Omental fat pad (tissue), 4 donors: ENCODE data around the gene MRPL50. TPM values are rescaled to one million over a fixed set of nuclear protein-coding genes. Genes with fewer than 3 reads are reported as not detected.

ENCODE experiments used
- ATAC-seq: fragments of 150-250 bp; one replicate; pipeline ENCODE4 v1.9.1; 2016; ENCODE audit warnings: mild to moderate bottlenecking, moderate library complexity; ENCODE audit not compliant: low FRiP score
- DNase-seq: peaks from one replicate; pipeline ENCODE4 v3.0.0-alpha.2; 2019; ENCODE audit warnings: low spot score
- CTCF ChIP-seq, 3 donors: fragments of 450-650 bp; IDR thresholded peaks; one replicate each; pipeline ENCODE4 v1.5.1; 2016 to 2017; ENCODE audit warnings: antibody characterized with exemption in 3 of 3, mild to moderate bottlenecking in 3 of 3, moderate library complexity in 2 of 3
- total RNA-seq, 4 donors: library from RNA; depleted of rRNA; stranded (reverse); fragments of >200 nt; gene quantifications; one replicate each; pipeline ENCODE4 v1.1.0, GENCODE V29; 2016

The MRPL50 gene
- total RNA-seq, 4 donors from 2014 or later = 9.9 to 13.7 (median 12.6) TPM

GRCh38 chr9:101350285-101350684 lies 48.1 kb downstream of the MRPL50 start:
- ATAC-seq = no peak
- no peak for TF ChIP-seq CTCF (IDR thresholded peaks at IDR 0.05)

GRCh38 chr9:101342595-101342994 lies 55.8 kb downstream of the MRPL50 start:
- ATAC-seq (no peak), DNase-seq (no peak)
- TF ChIP-seq CTCF (IDR thresholded peaks at IDR 0.05) = no peak

More at GRCh38 chr9:101350285-101350684, 48.1 kb downstream of the MRPL50 start:
- DNase-seq = no peak

GRCh38 chr9:101341958-101342357 lies 56.5 kb downstream of the MRPL50 start:
- ATAC-seq = no peak
- DNase-seq = no peak
- TF ChIP-seq CTCF (IDR thresholded peaks at IDR 0.05) = no peak

Other genes starting within 250 kb of the MRPL50 start
- not detected for gene BAAT, start 13.6 kb downstream of the MRPL50 start, total RNA-seq
- 10 to 100 TPM; 17.0 to 29.2 (median 21.0) TPM for gene ZNF189, start 233 bp upstream of the MRPL50 start, total RNA-seq
- under 1 TPM in 1 of 4 donors, not detected in 3; 0.38 TPM for gene ALDOB, start 37.2 kb upstream of the MRPL50 start, total RNA-seq
- gene RNF20, start 135.2 kb upstream of the MRPL50 start, total RNA-seq = 10 to 100 TPM; 14.2 to 25.4 (median 19.8) TPM
- not detected for gene PPP3R2, start 196.4 kb upstream of the MRPL50 start, total RNA-seq